Measurements from ENCODE around the gene FUT6.

FUT6 gene

DNA sequence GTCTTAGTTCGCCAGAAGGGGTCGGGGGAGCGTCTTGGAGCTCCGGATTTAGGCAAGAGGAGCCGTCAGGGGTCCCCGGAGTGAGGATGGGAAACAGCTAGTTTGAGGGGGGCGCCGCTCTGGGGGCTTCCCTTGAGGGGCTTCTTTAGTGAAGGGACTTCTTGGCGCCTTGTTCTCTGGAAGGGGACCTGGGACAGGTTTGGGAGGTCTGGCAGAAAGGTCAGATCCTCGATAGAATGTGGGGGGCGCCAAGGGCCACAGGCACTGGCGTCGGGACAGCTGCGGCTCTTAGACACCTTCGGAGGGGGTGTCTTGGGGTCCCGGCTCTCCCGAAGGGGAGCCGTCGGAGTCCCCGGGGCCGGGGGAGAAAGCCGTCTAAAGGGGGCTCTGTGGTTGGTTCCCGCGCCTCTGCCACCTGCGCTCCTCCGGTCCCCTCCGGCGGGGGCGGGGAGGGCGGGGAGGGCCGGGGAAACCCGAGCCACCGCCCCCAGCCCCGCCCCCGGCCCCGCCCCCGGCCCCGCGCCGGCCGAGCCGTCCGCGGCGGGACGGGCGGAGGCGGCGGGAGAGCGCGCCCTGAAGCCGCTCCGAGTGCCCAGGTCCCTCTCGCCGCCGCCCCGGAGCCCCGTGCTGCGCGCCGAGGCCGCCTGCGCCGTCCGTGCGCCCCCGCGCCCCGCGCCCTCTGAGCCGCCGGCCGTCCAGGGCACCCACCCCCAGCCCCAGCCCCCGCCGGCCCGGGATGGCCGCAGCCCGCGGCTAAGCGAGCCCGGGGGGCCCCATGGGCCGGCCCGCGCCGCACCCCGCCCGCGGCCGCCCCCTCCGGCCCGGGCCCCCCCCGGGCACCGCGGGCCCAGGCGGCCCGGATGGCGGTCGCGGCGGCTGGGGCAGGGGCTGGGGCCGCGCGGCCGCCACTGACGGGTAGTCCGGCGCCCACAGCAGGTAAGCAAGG is 34.7 kb downstream of the FUT6 start, which contains the start of gene NRTN:
NRTN (plus strand) TSS at position 552 of the 946 bp plus-strand sequence. CDS start 19,099 bp downstream, outside the sequence.
- DNase-seq, result no peak

DNA sequence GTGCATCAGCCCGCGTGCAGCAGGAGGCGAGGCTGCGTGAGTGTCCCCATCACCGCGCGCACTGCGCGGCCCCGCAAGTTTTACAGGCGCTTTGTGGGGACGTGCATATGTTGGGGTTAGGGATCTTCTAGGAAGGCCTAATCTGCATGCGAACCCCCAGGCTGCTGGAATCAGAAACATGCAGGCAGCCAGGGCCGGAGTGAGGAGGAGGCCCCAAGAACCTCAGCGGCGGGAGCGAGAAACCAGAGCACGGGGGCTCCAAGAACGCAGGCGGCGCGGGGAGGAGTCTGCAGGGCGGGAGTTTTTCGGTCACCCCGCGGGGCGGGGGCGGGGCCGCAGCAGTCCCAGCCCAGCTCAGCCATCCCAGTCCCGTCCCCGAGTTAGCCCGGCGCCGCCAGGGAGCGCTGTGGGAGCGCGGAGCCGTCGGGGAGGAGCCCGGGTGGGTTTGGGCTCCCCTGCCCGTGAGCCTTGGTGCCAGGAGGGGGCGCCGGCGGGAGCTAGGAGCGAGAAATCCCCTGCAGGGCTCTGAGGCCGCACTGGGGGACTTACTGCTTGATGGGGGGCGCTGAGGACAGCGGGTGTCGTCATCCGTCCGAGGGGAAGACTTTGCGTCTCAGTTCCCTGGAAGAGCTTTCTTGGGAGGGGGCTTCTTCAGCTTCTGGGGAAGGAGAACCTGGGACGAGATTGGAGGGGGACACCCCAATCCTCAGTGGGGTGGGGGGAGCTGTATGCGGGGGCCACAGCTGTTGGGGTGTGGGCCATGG is 35.6 kb downstream of the FUT6 start:
- DNase-seq, result peak; percentile 71

DNA sequence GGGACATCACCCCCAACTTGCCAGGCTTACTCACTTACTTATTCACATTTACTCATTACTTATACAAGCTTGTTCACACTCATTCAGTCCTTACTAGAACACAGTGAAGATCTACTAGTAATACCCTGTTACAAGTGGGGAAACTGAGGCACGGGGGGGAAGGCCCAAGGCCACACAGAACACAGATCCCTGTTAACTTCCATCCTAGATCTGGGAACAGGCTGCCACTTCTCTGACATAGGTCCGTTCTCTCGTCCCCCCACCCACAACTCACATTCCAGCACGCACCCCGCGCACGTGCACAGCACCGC is 36.1 kb downstream of the FUT6 start:
- DNase-seq, result no peak

DNA sequence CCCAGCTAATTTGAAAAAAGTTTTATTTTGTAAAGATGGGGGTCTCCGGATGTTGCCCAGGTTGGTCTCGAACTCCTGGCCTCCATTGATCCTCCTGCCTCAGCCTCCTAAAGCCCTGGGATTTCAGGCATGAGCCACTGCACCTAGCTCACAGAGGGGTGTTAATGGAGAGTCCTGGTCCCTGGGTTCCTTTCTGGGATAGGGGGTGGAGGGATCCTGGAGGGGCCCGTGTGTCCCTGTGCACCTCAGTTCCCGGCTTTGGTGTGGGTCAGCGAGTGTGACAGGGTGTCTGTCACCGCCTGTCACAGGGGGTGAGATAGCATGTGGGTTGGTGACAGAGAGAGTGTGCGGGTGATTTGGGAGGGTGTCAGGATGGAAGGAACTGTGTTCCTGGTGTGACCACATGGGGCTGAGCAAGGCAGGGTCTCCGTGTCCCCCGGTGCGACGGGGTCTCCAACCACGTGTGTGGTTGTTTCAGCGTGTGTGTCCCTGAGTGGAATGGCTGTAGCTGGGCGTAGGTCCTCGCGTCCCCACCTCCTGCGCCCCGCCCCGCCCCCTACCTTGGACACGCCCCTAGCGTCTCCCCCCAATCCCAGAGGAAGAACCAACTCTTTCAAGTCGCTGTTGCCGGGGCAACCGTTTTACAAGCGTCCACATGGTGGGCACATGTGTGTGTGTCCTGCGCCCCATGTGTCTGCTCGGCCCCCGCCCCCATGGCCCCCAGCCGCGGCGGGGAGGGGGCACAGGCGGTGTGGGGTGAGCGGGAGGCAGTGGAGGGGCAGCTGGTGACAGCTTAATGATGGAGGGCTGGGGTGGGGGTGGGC is 37.5 kb downstream of the FUT6 start:
- DNase-seq, result no peak

DNA sequence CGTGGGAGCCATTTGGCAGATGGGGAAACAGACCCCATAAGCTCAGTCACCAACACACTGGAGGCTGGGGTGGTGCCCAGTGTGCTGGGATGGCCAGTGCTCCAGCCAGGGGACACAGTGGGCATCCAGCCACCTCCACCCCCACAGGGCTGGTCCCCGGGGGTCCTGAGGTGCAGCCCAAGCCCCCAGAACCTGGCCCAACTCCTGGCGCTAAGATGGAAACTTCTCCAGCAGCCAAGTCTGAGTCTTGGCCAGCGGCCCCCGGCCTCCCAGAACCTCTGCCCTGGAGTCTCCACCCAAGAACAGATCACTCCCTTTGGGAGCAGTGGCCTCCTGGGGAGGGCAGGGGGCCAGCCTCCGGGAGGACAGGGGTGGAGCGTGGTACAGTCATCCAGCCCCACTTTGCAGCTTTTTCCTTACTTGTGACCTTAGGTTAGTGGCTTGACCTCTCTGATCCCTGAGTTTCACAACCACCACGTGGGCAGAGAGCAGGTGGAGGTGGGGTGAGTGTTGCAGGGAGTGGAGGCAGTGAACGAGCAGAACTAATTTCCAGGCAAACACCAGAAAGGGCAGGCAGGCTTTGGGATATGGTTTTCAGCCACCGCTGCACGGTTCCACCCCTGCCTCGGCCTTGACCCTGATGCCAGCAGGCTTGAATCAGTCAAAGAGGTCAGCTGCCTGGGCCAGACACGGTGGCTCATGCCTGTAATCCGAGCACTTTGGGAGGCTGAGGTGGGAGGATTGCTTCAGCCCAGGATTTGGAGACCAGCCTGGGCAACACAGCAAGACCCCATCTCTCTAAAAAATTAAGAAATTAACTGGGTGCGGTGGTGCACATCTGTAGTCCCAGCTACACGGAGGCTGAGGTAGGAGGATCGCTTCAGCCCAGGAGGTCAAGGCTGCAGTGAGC is 38.9 kb downstream of the FUT6 start:
- no peak for DNase-seq

DNA sequence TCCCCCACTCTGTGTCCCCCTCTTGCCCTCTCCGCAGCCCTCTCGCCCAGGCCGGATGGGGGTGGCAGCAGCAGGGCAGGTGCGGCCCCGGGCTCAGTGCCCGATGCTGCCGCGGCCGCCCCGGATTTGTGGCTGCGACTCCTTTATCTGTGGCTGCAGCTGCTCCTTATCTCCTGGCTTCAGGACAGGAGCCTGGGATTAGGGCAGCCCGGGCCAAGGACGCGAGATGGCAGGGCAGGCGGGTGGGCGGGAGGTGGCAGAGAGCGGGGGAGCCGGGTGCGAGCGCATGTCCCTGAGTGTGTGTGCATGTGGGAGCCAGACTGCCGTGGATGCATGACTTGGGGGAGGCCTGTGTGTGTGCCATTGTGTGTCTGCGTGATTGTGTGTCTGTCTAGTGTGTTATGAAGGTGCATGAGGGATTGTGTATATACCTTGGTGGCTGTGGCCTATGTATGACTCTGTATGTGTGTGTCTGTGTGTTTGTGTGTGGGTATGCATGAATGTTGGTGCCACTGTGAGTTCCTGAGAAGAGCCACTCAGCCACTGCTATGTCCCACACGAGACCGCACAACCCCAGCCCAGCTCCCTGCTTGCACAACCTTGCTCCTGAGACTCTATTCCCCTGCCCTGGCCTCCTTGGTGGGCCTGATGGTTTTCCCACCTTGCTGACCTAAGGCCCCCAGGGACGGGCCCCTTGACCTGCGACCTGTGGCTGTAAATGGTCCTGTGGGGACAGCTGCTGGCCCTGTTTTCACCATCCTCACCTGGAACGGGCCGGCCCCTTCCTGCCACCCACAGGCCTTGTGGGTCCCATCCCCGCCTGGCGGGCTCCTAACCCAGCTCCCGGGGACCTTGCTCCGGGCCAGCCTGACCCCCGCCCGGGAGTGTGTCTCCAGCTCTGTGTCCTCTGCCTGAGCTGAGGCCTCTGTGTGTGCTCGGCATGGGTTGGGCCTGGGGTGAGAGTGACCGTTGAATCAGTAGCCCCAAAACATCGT is 40.0 kb downstream of the FUT6 start:
- peak; percentile 21 for DNase-seq

DNA sequence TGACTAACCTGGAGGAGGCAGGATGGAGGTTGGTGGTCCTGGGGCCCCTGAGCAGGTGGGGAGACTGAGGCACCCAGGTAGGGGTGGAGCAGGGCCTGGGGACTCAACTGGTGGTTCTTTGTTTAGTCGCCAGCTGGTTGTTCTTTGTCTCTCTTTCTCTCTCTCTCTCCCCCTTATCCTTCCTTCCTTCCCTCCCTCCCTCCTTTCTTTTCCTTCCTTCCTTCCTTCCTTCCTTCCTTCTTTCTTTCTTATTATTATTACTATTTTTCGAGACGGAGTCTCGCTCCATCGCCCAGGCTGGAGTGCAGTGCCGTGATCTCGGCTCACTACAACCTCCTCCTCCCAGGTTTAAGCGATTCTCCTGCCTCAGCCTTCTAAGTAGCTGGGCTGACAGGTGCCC is 41.3 kb downstream of the FUT6 start:
- DNase-seq, result no peak

DNA sequence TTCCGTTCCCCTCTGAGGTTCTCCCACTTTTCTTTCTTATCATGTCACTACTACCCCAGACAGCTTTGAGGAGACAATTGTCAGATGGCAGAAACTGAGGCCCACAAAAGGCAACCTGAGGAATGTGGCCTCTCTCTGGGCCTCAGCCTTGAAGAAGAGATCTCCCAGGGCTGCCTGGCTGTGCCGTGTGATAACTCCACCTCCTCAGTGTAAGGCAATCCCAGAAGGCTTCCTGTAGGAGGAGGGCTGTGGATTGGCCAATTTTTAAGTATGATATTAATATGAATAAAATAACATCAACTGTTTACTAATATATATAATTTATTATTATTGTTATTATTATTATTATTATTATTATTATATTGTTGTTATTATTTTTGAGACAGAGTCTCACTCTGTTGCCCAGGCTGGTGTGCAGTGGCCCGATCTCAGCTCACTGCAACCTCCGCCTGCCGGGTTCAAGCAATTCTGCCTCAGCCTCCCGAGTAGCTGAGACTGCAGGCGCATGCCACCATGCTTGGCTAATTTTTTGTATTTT is 44.1 kb downstream of the FUT6 start:
- no peak for DNase-seq

DNA sequence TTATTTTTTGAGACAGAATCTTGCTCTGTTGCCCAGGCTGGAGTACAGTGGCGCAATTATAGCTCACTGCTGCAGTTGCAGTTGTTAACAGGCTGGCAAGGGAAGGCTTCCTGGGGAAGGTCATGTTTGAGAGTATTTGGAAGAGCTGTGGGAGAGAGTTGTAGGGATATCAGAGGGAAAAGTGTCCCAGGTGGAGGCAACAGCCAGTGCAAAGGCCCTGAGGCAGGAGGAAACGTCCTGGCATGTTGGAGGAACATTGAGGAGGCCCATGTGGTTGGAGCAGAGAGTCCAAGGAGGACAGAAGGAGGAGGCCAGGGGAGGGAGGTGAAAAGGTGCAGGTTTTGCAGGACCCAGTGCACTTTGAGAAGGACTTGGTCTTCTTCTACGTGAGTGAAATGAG is 46.3 kb downstream of the FUT6 start:
- DNase-seq, result no peak

DNA sequence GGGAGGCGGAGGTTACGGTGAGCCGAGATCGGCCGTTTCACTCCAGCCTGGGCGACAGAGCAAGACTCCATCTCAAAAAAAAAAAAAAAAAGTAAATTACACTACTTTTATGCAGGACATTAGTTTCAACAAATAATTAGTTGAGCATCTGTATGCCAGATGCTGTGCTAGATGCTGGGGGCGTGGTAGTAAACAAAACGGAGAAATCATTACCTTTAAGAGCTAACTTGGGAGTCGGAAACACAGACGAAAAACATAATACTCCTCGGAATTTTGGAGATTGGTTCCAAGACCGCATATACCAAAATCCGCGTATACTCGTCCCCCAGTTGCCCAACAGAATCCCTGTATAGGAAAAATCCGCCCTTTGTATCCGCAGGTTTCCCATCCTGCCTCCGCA is 47.3 kb downstream of the FUT6 start:
- no peak for DNase-seq

DNA sequence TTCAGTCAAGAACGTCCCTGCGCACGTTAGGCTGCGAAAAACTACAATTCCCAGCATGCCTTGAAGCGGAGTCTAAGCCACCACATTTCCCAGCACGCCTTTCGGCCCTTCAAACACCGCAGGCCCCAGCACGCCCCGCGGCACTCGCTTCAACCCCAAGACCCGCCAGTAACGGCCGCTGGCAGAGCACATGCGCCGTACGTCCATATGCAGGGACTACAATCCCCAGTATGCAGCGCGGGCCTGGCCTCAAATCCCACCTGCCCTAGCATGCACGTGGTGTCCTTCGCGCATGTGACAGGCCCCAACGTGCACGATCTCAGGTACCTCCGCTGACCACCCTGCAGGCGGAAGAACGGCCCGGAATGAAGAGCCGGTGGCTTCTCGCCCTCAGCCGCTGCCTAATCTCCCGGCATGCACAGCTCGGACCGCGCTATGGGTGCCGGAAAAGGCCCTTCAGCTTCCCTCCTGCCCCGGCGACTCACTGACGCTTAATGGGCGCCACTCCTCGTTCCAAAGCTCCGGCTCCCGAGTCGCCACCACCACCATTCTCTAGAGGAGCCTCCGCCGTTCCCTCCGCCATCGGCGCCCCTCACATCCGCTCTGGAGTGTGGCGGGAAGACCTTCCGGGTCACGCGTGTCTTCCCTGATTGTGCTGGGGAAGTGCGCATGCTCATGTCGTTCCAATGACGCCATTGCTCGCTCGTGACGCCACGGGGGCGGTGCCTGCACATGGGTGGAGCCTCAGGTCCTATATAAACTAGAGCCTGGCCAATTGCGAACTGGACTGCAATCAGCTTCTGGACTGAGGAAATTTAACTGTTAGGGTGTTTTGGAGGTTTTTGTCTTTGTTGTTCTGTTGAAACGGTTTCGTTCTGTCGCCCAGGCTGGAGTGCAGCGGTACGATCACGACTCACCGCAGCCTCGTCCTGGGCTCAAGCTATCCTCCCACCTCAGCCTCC is 48.7 kb downstream of the FUT6 start, which contains the start of gene DUS3L:
DUS3L (minus strand) TSS at position 605 of the 962 bp plus-strand sequence; CDS start at position 583, 22 bp downstream.
- peak; percentile 86 for DNase-seq

DNA sequence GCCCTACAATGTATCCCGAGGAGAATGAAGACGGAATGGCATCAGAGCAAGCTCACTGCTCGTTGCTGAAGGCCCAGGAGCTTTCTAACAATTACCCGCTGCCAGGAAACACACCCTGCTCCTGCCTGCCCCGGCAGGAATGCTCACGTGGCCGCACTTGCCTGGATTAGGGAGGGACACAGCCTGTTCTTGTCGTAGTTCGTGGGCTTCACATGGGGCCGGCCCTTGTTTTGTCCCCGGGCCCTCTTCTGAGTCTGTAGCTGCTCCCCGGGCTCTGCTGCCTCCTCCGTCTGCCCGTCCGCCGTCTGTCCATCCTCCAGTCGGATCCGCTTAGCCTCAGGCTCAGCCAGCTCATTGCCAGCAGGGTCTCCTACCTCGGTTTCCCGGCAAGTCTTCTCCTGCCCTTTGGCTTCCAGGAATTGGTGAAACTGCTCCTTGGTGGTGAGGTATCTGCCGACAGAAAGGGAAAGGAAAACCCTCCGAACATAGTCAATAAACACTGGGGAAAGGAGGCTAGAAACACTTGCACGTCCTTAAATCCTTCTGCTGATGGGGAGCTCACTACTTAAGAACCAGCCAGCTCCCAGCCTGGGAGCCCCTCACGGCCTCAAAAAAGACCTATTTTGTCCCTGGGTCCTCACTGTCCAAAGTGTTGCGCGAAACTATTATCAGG is 49.5 kb downstream of the FUT6 start:
- DNase-seq, result no peak

DNA sequence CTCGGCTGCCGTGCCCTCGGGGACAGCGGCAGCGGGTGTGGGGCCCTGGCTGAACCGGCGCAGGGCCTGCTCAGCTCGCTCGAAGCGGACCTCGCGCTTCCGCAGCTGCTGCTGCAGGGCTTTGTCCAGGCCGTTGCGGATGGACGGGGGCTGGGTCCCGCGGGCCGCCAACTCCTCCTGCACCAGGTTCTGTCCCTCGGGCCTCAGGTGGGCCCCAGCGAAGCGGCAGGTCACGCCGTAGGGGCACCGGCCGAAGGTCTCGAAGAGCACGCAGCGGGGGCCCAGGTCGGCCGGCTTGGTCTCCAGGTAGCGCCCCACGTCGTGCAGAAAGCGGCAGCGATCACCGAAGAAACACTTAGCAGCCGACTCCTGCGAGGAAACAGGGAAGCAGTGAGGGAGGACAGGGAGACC is 50.1 kb downstream of the FUT6 start:
- DNase-seq, result no peak

DNA sequence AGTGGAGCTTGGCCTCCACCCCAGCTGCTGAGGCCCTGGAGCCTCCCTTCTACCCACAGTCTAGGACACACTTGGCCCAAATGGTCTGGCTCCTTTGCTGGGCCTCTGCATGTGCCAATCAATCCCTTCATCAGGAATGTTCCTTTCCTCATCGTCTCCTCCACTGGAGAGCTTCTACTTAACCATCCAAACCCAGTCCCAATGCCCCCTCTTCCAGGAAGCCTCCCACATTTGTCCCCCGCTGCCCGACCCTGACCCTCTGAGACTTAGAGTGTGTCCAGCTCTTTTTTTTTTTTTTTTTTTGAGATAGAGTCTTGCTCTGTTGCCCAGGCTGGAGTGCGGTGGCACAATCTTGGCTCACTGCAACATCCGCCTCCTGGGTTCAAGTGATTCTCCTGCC is 51.1 kb downstream of the FUT6 start:
- no peak for DNase-seq

DNA sequence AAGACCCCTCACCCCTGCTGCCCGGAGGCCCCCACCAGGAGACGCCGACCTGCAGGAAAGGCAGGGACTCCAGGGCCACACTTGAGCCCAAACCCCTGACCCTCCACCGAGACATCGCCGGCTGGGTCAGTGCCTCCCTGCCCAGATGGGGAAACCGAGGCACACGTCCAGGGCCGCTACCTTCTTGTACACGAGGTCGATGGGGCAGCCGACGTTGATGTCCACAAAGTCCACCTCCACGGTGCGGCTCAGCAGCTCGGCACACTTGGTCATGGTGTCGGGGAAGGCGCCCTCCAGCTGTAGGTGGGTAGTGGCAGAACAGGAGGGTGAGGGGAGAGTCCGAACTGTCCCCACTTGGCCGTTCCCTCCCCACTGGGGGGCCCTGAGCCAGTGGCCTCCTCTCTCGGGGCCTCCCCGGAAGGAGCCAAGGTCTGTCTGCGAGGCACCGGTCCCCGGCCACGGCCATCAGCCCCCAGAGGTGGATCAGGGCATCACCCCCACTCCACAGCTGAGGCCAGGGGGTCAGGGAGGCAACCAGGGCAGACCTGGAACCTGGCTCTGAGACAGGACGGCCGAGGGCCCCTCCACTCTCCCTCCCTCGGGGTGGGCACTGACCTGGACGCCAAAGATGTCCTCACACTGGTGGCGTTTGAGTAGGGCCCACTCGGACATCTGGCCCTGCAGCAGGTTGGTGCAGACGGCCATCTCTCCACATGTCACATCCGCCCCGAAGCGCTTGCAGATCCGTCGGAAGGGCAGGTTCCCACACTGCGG is 51.9 kb downstream of the FUT6 start:
- DNase-seq, result no peak

DNA sequence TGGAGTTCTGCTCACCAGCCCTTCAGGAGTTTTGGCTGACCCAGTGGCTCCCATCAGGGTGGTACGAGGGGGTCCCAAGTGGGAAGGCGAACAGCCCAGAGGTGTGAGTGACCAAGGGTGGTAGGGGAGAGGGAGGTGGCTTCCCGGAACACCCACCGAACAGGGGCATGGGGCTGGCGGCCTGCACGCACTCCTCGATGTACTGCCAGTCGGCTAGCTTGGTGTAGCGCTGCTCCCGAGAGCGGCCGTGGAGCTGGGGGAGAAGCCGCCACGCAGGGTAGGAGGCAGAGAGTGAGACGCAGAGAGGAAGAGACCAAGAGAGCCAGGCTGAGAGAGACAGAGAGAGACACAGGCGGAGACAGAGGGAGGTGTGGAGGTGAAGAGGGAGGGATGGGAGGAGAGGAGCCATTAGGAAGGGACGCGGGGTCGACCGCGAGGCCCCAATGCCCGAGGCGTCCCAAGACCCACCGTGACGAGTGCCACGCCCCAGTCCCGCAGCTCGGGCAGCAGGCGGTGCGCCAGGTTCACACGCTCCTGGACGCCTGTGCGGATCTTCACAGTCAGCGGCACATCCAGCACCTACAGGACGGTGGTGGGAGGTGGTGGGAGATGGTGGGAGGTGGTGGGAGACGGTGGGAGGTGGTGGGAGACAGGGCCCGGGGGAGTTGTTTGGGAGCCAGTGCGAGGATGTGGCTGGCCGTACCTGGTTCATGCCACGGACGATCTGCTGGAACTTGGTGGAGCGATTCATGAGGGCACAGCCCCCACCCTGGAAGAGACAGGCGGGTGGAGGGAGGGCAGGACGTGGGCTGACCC is 52.7 kb downstream of the FUT6 start:
- DNase-seq, result no peak

DNA sequence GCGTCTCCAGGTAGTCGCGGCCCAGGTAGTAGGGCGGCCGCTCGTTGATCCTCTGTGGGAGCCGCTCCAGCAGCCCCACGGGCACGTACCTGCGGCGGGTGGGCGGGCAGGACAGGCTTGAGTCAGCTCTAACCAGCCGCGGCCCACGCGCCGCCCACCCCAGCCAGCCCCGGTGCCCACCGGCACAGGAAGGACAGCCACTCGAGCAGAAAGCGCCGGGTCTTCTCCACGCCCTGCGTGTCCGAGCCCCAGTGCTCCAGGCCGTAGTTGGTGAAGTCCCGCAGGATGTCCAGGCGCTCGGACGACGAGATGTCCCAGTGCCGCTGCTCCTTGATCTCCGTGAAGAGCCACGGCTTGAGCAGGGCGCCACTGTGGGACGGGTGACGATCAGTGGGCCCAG is 54.1 kb downstream of the FUT6 start:
- no peak for DNase-seq
